AG04450 (cell line): Measurements from ENCODE around the gene RTKN. TPM values are rescaled to one million over a fixed set of nuclear protein-coding genes. Genes with fewer than 3 reads are reported as not detected.
A peak's percentile ranks its signal among the peaks of the same experiment; 100 is the strongest.
"Not testable (repeated sequence)": the region's sequence is repeated elsewhere in the genome, so short reads cannot be mapped to it uniquely, and the experiment has no call there.

Source experiments
- CTCF ChIA-PET: fragments of 300-600, 350-600 bp; formaldehyde crosslinking; extraction: SDS; loops from one replicate; lab custom pipeline; 2022; ENCODE audit warnings: antibody characterized with exemption, inconsistent platforms; lab: Charles Lee
- POLR2A ChIA-PET: fragments of 350-600 bp; formaldehyde crosslinking; extraction: SDS; loops from one replicate; lab custom pipeline; 2021; ENCODE audit warnings: antibody characterized with exemption, inconsistent platforms; lab: Yijun Ruan, JAX
- DNase-seq: peaks from one replicate; pipeline ENCODE4 v3.0.0-alpha.2; 2011; ENCODE audit warnings: low read depth, low spot score
- H3K27ac ChIP-seq: one replicate; pipeline ENCODE4 v1.5.1; 2012; ENCODE audit warnings: low read depth, low read length, control low read depth
- H3K27me3 ChIP-seq: one replicate; pipeline ENCODE4 v1.6.0; 2012; ENCODE audit warnings: low read length; ENCODE audit not compliant: control insufficient read depth, insufficient read depth
- H3K4me3 ChIP-seq: 2 replicates; pipeline ENCODE4 v1.5.1; 2011; ENCODE audit warnings: mild to moderate bottlenecking, low read depth, low read length, control low read depth
- H3K9me3 ChIP-seq: 2 replicates; pipeline ENCODE4 v1.5.1; 2012; ENCODE audit warnings: low read length; ENCODE audit not compliant: control insufficient read depth, insufficient read depth
- CTCF ChIP-seq: IDR thresholded peaks from 2 replicates; pipeline ENCODE4 v1.5.1; 2011; ENCODE audit warnings: low read depth, low read length, control low read depth, inconsistent platforms
- polyA plus RNA-seq: library from polyadenylated mRNA; depleted of rRNA; stranded (reverse); fragments of >200 nt; gene quantifications from 2 replicates; pipeline ENCODE4 v1.2.3, GENCODE V29; 2011

Gene RTKN
- polyA plus RNA-seq, 1 experiment, result 12.7 TPM

GRCh38 chr2:74474481-74474880 is 32.7 kb upstream of the RTKN start:
- no peak overlapping the region for H3K4me3 ChIP-seq
- POLR2A ChIA-PET, result interaction anchor here (0.8 kb wide), 1 partner anchor 17 kb away, joined by 3 read pairs; no protein-coding TSS in a partner anchor
- no peak overlapping the region for H3K27ac ChIP-seq
- CTCF ChIA-PET, result interaction anchor here (0.6 to 0.9 kb wide), 3 partner anchors 9 to 170 kb away, joined by 3 to 4 read pairs (median 3); no protein-coding TSS in a partner anchor
- H3K9me3 ChIP-seq, result no peaks in the 10 kb centered on the region; the same call in 1 of the 2 replicates
- no peak for DNase-seq
- TF ChIP-seq CTCF, result no peak
- no peaks in the 10 kb centered on the region for H3K27me3 ChIP-seq

GRCh38 chr2:74472945-74473258 is 31.2 kb upstream of the RTKN start:
- ChIA-PET POLR2A (interaction anchor here (0.8 to 2.9 kb wide), 4 partner anchors 9 to 31 kb away, joined by 3 to 13 read pairs (median 11); partner anchors contain the start of genes CCDC142, INO80B, TTC31 and WBP1), CTCF (interaction anchor here (0.9 to 1.1 kb wide), 2 partner anchors 10 to 13 kb away, joined by 3 to 6 read pairs; partner anchors contain the start of genes CCDC142 and TTC31)
- H3K9me3 ChIP-seq, result no peaks in the 10 kb centered on the region; the same call in 1 of the 2 replicates
- TF ChIP-seq CTCF, result no peak
- H3K27me3 ChIP-seq, result no peaks in the 10 kb centered on the region
- H3K27ac ChIP-seq, result peak overlapping the region; percentile 89
- DNase-seq, result no peak
- H3K4me3 ChIP-seq, result peak overlapping the region; percentile 89

- DNase-seq, result peak; percentile 83
- Histone ChIP-seq H3K9me3 (no peaks in the 10 kb centered on the region; the same call in 1 of the 2 replicates), H3K27ac (peak within 1 kb of the TSS; percentile 89), H3K27me3 (no peaks in the 10 kb centered on the region), H3K4me3 (peak within 1 kb of the TSS; percentile 89)
- ChIA-PET POLR2A (interaction anchor here (0.8 to 2.9 kb wide), 4 partner anchors 10 to 32 kb away, joined by 3 to 13 read pairs (median 11); partner anchors contain the start of genes CCDC142, INO80B, TTC31 and WBP1), CTCF (interaction anchor here (0.9 to 1.4 kb wide), 3 partner anchors 11 to 12 kb away, joined by 3 to 6 read pairs (median 5); partner anchors contain the start of genes CCDC142 and TTC31)
- no peak for TF ChIP-seq CTCF
Measured at GRCh38 chr2:74472086-74472944, 30.6 kb upstream of the RTKN start, which contains the start of gene MRPL53. TSS of gene MRPL53 (minus strand) at chr2:74472680. CDS start at chr2:74472660, 20 bp downstream.

- Histone ChIP-seq H3K27me3 (no peaks in the 10 kb centered on the region), H3K27ac (peak overlapping the region; percentile 89), H3K9me3 (no peaks in the 10 kb centered on the region; the same call in 1 of the 2 replicates), H3K4me3 (peak overlapping the region; percentile 89)
- POLR2A ChIA-PET, result interaction anchor here (2.9 kb wide), 1 partner anchor 13 kb away, joined by 13 read pairs; the partner anchor contains the start of gene WBP1
- no peak for TF ChIP-seq CTCF
- CTCF ChIA-PET, result interaction anchor here (0.6 to 1.4 kb wide), 3 partner anchors 12 to 118 kb away, joined by 3 to 5 read pairs (median 4); partner anchors contain the start of genes CCDC142, INO80B and TTC31
- DNase-seq, result no peak
Measured at GRCh38 chr2:74471332-74472065, 29.8 kb upstream of the RTKN start.

GRCh38 chr2:74470742-74471141 is 29.0 kb upstream of the RTKN start:
- not testable (repeated sequence) for H3K27ac ChIP-seq, H3K4me3 ChIP-seq, H3K9me3 ChIP-seq, H3K27me3 ChIP-seq, DNase-seq
- ChIA-PET POLR2A (interaction anchor here (2.9 kb wide), 1 partner anchor 12 kb away, joined by 13 read pairs; the partner anchor contains the start of gene WBP1), CTCF (interaction anchor here (0.6 to 1.4 kb wide), 2 partner anchors 12 to 16 kb away, joined by 3 to 5 read pairs; partner anchors contain the start of genes CCDC142, INO80B and TTC31)
